Epithelial cell of proximal tubule (primary cell): Measurements from ENCODE around the gene DAPK1. TPM values are rescaled to one million over a fixed set of nuclear protein-coding genes. Genes with fewer than 3 reads are reported as not detected.

ENCODE experiments used
- DNase-seq: peaks from one replicate; pipeline ENCODE4 v3.0.0-alpha.2; 2011; ENCODE audit warnings: low read depth
- H3K4me3 ChIP-seq: 2 replicates; pipeline ENCODE4 v1.5.1; 2011; ENCODE audit warnings: low read depth, mild to moderate bottlenecking, low read length
- total RNA-seq: library from RNA; depleted of rRNA; stranded (reverse); fragments of >200 nt; gene quantifications from 2 replicates; pipeline ENCODE4 v1.2.3, GENCODE V29; 2015
- TF ChIP-seq, protein P1 (sequence below): conservative IDR thresholded peaks from 2 replicates; pipeline ENCODE4 v1.5.1; 2012; ENCODE audit warnings: low read depth, mild to moderate bottlenecking, low read length

The DAPK1 gene
- total RNA-seq, 1 donor from 2014 or later = 46.3 TPM

DNA sequence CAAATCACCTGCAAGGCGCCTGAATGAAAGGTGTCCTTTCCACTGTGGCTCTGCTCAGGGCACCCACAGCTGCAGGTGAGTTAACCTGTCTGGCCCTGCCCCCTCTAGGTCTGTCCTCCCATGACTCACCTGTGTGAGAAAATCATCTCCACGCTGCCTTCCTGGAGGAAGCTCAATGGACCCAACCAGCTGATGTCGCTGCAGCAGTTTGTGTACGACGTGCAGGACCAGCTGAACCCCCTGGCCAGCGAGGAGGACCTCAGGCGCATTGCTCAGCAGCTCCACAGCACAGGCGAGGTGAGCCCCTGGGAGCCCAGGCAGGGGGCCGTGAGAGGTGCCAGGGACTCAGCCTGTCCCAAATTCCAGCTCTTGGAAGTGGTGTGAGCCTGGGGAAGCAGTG, 205.3 kb downstream of the DAPK1 start:
- no peak for DNase-seq
- H3K4me3 ChIP-seq = no peak overlapping the region
- TF ChIP-seq, protein P1, sequence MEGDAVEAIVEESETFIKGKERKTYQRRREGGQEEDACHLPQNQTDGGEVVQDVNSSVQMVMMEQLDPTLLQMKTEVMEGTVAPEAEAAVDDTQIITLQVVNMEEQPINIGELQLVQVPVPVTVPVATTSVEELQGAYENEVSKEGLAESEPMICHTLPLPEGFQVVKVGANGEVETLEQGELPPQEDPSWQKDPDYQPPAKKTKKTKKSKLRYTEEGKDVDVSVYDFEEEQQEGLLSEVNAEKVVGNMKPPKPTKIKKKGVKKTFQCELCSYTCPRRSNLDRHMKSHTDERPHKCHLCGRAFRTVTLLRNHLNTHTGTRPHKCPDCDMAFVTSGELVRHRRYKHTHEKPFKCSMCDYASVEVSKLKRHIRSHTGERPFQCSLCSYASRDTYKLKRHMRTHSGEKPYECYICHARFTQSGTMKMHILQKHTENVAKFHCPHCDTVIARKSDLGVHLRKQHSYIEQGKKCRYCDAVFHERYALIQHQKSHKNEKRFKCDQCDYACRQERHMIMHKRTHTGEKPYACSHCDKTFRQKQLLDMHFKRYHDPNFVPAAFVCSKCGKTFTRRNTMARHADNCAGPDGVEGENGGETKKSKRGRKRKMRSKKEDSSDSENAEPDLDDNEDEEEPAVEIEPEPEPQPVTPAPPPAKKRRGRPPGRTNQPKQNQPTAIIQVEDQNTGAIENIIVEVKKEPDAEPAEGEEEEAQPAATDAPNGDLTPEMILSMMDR = no peak

DNA sequence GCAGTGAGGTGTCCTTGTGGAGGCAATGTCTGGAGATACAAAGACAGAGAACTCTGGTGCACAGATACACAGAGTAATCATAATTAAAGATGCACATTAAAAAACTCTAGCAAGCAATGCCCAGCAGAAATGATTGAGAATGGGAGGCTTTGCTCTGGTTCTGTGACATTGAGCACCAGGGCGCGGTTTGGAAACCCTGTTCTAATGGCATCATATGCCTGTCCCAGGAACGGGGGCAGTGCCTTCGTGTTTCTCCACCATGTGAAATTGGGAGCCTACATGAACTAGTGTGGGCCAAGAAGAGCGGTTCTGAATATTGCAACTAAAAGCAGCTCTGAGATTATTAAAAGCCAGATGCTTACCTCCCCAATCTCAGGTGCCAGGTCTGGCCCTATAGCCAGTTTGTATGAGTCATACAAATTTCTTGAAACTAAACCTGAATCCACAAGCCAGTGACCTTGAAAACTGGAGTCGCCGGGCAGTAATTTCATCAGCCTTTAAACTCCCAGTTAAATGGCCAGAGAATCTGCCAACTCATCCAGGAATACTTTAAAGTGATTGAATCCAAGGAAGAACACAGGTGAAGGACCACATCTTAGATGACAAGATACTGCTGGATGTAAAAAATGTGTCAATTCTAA, 206.1 kb downstream of the DAPK1 start:
- DNase-seq = no peak
- TF ChIP-seq, protein P1 = no peak
- no peak overlapping the region for H3K4me3 ChIP-seq

DNA sequence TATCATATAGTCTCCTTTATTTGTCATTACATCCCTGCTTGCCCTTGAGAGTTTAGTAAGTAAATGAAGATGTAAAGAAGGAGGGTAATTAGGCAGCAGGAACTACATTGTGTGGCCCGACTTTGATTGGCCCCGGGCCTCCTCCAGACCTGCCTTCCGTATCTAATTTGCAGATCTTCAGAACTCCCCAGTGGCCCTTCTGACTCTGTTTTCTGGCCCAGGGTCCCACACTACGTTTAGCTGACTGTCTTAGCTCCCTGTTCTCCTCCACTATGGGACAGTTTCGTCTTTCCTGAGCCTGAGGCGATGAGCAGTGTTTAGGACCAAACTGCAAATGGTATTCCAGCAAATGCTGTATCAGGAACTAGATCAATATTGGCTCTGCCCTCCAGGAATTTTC, 206.7 kb downstream of the DAPK1 start:
- no peak for DNase-seq
- TF ChIP-seq, protein P1 = no peak
- no peak overlapping the region for H3K4me3 ChIP-seq

DNA sequence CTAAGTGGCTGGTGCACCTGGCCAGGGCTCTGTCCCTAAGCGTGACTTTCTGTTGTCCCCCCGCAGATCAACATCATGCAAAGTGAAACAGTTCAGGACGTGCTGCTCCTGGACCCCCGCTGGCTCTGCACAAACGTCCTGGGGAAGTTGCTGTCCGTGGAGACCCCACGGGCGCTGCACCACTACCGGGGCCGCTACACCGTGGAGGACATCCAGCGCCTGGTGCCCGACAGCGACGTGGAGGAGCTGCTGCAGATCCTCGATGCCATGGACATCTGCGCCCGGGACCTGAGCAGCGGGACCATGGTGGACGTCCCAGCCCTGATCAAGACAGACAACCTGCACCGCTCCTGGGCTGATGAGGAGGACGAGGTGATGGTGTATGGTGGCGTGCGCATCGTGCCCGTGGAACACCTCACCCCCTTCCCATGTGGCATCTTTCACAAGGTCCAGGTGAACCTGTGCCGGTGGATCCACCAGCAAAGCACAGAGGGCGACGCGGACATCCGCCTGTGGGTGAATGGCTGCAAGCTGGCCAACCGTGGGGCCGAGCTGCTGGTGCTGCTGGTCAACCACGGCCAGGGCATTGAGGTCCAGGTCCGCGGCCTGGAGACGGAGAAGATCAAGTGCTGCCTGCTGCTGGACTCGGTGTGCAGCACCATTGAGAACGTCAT, 208.5 kb downstream of the DAPK1 start:
- H3K4me3 ChIP-seq = no peak overlapping the region
- no peak for DNase-seq
- TF ChIP-seq, protein P1 = no peak

DNA sequence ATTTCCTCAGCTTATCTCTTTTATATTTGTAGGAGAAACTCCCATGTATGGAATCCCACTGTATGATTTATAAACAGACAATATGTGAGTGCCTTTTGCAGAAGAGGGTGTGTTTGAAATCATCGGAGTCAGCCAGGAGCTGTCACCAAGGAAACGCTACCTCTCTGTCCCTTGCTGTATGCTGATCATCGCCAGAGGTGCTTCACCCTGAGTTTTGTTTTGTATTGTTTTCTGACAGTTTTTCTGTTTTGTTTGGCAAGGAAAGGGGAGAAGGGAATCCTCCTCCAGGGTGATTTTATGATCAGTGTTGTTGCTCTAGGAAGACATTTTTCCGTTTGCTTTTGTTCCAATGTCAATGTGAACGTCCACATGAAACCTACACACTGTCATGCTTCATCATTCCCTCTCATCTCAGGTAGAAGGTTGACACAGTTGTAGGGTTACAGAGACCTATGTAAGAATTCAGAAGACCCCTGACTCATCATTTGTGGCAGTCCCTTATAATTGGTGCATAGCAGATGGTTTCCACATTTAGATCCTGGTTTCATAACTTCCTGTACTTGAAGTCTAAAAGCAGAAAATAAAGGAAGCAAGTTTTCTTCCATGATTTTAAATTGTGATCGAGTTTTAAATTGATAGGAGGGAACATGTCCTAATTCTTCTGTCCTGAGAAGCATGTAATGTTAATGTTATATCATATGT, 210.3 kb downstream of the DAPK1 start:
- TF ChIP-seq, protein P1 = no peak
- no peak for DNase-seq
- no peak overlapping the region for H3K4me3 ChIP-seq

DNA sequence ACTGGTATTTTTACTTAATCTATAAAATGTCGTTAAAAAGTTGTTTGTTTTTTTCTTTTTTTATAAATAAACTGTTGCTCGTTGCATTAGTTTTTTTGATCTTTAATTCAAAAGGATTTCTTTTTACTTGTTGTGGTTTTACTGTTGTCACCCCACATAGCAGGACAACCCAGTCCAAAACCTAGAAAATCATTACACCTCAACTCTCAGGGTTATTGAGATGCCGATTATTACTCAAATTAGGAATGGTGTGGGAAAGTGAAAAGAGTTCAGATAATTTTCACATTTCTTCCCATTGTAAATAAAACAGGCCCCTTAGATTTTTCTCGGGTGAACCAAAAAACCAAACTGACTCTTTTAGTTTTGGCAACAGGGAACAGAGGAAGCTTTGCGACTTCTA, 210.9 kb downstream of the DAPK1 start:
- no peak for DNase-seq
- no peak overlapping the region for H3K4me3 ChIP-seq
- TF ChIP-seq, protein P1 = no peak
